GM21381 (cell line): ENCODE data around the gene PSKH1.
"Not testable (repeated sequence)": the region's sequence is repeated elsewhere in the genome, so short reads cannot be mapped to it uniquely, and the experiment has no call there.

Source experiments
- ATAC-seq: cut with Tn5 transposase; IDR thresholded peaks from one replicate; pipeline ENCODE4 v1.9.1; 2021; ENCODE audit warnings: mild to moderate bottlenecking, moderate library complexity; ENCODE audit not compliant: unreplicated experiment

PSKH1 gene

DNA sequence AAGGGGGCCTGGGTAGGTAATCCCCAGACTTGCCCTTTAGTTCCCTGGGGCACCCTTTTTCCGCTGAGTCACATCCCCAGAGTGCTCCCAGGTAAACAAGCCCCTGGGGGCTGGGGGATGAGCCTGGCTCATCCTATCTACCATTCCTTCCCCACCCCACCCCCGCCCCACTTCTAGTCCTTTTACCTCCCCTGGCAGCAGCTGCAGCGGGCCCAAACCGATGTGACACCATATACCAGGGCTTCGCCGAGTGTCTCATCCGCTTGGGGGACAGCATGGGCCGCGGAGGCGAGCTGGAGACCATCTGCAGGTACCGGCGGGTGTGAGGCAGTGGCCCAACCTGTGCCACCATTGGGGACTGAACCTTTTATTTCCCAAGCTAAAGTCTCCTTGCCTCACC is 7.5 kb upstream of the PSKH1 start:
- no peak for ATAC-seq

DNA sequence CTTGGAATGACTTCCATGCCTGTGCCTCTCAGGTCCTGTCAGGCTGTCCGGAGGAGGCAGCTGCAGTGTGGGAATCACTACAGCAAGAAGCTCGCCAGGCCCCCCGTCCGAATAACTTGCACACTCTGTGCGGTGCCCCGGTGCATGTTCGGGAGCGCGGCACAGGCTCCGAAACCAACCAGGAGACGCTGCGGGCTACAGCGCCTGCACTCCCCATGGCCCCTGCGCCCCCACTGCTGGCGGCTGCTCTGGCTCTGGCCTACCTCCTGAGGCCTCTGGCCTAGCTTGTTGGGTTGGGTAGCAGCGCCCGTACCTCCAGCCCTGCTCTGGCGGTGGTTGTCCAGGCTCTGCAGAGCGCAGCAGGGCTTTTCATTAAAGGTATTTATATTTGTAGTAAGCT is 7.1 kb upstream of the PSKH1 start:
- no peak for ATAC-seq

DNA sequence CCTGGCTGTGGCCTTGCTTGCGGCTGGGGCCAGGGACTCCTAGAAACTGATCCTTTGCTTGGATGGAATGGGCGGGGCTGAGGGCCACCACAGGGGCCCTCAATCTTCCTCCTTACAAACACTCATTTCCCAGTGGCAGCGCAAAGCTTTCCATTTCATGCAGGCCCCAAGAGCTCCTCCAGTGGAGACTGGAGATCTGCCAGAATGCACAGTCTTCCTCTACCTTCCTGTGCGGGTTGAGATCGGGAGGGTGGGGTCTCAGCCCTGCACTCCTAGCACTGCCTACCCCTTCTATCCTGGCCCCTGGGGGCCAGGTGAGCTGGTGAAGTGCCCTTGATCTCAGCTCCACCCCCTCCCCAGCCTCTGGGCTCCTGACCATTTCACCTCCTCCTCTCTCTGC is 6.7 kb upstream of the PSKH1 start:
- ATAC-seq: no peak

DNA sequence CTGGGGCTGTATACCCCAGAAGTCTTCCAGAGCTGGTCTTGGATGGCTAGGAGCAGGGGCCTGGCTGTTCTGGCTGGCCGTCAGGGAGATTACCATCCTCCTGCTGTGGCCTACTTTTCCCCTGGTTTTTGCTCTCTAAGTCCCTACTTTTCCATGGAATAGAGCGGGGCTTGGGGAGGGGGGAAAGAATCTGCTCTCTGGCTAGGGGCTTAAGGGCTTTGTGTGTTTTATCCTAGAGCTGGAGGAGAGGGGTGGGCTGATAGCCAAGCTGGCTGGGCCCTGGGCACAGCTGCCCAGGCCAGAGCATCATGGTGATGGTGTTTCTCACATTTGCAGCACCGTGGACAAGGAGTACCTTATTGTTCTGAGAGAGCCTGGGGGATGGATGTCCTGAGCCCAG is 4.7 kb upstream of the PSKH1 start:
- ATAC-seq: no peak

DNA sequence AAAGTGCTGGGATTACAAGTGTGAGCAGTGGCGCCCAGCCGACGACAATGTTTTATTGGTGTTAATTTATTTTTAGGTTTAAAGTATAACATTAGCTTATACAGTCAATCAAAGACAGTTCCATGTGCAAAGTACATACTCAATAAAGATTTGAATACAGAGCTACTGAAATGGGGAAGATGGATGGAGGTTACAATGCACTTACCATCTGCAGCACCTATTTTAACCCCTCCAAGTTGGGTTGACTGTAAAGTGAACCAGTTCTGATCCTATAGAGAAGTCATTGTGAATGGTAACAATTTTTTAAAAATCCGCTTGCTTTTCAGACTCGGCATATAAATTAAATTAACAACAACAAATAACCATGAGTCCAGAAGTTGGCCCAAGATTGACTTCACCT is 679 bp upstream of the PSKH1 start:
- ATAC-seq: no peak

DNA sequence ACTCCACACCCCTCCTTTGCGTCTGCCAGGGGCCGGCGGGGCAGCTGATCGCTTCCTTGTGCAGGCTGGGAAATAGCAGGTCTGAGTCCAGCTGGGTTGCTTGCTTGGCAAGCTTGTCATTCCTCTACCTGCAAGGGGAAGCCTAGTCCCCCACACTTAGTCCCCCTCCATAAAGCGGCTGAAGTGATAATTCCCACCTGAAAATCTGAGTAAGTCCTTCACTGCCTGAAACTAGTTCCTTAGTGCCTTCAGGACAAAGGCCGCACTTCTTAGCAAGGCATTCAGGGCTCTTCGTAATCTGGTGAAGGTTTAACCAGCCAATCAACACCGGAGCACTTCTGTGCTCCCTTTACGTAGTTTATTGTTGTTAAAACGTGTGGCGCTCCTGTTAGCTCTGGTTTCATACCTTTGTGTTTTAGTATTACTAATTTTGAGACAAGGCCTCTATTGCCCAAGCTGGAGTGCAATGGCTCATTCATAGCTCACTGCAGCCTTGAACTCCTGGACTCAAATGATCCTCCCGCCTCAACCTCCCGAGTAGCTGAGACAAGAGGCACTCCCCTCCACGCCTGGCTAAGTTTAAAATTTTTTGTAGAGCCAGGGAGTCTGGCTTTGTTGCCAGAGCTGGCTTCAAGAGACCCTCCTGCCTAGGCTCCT is 817 bp downstream of the PSKH1 start:
- no peak for ATAC-seq

DNA sequence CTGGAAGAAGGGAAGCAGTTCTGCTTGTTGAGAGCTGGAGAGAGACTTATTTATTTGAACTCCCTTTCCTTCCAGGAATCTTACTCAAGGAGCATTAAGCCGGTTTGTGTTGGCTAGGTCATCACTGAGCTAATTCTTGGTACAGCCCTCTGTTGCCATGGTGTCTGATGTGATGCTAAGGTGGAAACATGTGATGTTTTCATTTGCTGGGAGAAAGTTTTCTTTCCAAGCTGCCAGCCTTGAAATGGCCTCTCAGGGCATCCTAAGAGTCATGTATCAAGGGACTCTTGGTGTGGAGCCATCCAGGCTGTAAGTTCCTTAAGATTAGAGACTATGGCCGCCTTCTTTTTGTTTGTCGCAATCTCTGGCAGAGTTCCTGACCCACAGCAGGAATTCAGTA is 4.2 kb downstream of the PSKH1 start:
- no peak for ATAC-seq

DNA sequence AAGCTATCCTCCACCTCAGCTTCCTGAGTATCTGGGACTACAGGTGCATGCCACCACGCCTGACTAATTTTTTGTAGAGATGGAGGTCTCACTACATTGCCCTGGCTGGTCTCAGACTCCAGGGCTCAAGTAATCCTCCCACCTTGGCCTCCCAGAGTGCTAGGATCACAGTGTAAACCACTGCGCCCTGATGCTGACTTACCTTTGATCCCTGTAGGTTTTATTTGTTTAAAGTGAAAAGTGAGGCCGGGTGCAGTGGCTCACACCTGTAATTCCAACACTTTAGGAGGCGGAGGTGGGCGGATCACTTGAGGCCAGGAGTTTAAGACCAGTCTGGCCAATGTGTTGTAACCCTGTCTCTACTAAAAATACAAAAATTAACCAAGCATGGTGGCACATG is 8.7 kb downstream of the PSKH1 start:
- ATAC-seq: no peak

DNA sequence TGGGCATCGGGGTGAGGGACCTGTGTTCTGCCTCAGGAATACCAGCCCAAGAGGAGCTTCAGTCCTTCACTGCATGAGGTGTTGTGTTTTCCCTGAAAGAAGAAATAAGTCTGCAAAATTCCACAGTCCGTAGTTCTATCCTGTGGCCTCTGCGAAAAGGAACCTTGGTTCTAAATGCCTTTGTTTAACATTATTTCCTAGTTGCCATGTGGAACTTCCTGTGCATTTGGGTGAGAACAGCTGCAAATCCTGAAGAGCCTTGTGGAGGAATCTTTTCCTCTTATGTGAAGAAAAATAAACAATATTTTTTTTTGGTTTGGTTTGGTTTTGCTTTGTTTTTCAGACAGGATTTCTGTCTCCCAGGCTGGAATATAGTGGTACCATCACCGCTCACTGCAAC is 9.8 kb downstream of the PSKH1 start:
- ATAC-seq: no peak

DNA sequence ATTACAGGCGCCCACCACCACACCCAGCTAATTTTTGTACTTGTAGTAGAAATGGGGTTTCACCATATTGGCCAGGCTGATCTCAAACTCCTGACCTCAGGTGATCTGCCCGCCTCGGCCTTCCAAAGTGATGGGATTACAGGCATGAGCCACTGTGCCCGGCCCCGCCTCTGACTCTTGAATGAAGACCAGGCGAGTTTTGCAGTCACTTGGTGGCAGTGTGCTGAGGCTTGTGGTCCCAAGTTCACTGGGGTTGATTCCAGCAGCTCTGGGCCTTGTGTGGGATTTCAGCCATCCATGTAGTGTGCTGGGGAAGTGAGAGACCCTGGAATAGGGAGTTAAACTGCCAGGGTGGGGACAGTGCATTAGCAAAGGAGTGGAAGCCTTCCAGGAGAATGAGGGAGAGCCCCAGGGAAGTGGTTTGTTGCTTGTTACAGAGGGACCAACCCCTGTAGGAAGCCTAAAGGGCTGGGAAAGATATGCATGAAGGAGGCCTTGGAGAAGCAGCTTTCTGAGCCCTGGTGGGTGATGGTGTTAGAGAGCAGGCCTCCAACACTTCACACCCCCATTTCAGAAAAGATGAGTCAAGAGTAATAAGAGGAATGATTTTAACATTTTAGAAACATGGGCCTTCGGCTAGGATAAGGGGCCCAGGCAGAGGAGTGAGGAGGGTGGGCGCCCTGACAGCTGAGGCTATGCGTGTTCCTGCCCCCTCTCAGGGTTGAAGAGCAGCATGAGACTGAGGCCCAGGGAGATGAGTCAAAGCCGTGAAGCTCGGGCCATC is 14.5 kb downstream of the PSKH1 start:
- ATAC-seq: no peak

DNA sequence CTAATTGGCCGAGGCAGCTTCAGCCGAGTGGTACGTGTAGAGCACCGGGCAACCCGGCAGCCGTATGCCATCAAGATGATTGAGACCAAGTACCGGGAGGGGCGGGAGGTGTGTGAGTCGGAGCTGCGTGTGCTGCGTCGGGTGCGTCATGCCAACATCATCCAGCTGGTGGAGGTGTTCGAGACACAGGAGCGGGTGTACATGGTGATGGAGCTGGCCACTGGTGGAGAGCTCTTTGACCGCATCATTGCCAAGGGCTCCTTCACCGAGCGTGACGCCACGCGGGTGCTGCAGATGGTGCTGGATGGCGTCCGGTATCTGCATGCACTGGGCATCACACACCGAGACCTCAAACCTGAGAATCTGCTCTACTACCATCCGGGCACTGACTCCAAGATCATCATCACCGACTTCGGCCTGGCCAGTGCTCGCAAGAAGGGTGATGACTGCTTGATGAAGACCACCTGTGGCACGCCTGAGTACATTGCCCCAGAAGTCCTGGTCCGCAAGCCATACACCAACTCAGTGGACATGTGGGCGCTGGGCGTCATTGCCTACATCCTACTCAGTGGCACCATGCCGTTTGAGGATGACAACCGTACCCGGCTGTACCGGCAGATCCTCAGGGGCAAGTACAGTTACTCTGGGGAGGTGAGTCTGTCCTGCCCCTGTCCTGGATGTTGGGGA is 16.1 kb downstream of the PSKH1 start:
- ATAC-seq: no peak

DNA sequence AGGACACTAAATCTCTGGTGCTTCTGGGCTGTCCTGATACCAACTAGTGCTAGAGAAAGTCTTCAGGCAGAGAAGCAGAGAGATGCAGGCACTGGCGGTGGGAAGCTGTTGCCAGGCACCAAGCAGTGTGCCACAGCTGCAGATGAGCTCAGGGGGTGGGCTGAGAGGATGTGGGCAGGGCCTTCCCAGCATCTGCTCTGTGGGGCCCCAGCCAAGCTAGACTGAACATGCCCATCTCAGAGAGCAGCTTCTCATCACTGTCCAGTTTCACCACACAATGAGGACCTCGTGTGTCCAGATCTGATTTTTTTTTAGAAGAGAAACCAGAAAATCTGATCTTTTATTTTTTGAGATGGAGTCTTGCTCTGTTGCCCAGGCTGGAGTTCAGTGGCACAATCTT is 17.1 kb downstream of the PSKH1 start:
- ATAC-seq: no peak

DNA sequence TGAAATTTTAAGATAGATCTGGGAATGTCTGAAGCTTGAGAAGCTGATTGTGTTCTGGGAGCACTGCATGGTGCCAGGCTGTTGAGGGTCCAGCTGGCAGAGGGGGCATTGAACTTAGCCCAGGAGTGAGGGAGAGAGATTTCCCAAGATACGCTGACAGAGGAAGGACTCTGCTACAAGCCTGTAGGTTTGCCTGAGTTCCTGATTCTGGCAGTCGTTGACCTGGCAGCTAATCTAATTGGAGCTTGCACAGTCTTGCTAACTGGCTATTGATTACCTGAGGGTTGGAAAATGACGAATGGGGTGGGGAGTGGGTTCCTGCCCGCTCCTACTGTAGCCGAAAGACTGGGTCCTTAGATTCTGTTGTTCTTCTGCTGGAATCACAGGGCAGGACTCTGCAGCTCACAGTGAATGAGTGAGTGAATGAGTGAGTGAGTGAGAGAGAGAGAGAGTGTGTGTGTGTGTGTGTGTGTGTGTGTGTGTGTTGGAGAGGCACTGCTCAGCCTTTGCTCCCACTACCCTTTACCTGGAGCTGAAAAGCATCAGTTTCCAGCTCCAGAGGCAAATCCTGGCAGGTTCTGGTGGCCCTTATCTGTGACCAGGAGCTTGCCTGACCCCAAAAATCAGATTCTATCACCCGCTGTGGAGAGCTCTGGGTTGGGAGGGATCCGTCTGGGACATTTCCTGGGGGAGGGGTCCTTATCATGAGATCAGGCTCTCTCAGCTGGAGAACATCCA is 21.9 kb downstream of the PSKH1 start:
- no peak for ATAC-seq

DNA sequence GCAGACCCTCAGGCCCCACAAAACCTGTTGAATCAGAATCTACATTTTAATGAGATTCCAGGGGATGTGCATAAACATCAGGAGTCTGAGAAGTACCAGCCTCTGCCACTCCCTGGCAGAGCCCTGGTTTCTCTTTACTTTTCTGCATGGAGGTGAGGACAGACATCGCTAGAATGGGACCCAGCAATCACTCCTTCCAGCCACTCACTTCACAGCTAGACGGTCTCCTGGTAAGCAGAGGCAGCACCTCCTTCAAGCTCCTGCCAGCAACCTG is 22.4 kb downstream of the PSKH1 start:
- not testable (repeated sequence) for ATAC-seq

DNA sequence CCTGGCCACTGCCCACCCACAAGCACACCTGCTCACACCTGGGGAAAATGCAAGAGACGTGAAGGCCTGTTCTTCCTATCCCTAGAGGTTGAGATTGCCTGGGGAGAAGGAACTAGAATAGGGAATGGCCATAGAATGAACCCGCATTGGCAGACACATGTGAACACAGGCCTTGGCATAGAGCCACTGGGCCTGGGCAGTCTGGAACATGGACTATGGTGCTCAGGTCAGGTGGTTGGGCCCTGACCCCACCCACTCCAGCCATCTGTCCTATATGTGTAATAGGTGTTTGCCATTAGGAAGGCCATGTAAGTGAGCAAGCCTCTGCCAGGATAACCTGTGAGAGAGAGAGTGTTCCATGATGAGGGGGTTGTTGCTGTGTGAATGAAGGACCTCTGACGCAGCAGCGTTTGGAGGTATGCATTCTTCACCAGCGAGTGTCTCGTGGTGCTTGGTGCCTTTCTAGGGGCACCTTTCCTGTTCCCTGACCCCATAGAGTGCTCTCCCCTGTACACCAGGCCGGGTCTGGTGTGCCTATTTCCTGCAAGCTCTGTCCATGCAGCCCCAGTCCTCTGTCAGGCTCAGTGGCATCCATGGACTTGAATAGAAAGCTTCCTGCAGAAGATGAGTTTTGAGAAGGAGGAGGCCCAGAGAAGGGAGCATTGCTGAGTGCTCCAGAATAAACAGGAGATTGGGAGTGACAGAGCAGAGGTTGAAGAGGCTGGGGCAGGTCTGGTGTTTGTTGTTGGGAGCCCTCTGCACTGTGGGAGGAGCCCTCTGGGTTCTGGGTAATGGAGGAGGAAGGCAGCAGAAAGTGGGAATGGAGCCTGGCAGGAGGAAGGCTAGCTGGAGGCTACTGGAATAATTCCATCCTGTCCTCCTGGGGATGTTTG is 23.0 kb downstream of the PSKH1 start:
- no peak for ATAC-seq

DNA sequence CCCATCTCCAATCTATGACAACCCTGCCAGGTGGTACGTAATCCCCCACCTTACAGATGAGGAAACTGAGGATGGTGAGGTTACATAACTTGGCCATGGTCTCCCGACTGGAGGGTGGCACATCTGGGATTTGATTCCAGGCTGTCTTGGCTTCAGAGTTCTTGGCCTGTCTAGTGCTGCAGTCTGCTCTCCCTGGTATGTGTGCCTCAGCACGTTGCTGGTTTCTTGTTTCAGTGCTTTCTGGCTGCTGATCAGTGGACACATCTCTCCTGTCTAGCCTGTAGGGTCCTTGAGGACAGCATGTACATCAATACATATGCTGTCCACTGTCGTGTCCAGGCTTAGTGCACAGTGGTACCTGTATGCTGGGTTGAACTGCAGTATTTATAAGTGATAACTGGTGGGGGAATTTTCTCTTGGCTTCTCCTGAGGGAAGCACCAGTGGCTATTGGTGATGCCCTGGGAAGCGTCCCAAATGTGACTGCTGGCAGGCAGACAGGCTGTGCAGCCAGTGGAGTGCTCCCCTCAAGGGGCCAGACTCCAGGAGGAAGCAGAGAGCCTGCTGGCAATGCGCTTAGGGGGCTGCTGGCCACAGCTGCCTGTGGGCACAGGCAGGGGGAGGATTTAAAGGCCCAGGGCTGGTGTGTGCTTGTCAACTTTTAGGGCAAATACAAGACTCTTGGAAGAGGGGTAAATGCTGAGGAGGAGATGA is 24.2 kb downstream of the PSKH1 start:
- no peak for ATAC-seq

DNA sequence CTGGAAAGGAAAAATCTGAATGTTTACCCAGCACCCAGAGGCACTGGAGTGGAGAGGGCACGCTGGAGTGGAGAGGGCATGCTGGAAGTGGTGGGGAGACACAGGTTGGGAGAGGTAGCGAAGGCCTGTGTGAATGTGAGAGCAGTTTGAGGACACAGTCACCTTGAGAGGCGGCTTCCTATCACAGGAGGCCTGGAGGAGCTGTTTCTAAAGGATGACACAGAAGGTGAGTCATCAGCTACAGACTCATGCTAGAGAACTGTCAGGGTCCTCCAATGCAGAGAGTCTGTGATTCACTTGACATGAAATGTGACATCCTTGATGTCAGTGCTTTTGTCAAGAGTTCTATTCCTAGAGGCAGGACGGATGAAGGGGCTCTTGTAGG is 24.8 kb downstream of the PSKH1 start:
- no peak for ATAC-seq

DNA sequence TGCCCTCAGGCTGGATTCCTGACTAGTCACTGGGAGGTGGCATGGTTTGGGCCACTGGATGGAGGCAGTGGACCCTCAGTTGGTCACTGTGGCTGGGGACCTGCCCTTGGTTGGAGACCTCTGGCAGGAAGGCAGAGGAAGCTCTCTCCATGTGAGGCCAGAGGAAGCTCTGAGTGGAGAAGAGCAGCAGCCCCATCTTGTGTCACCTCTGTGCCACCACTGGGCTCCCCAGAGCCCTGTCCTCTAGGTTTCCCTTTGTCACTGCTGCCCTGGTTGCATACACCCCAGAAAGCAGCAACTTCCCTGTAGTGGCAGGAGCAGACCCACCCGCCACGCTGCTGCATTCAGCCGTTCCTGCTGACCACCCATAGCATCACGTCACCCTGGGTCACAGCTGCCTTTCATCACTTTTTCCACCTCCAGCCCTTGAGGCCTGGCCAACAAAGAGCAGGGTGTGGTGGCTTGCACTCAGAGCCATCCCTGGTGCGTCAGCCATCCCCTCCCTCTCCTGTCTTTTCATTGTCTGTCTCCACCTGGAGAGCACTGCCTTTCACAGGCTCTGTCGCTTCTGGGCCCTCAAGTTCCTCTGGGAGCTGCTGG is 26.7 kb downstream of the PSKH1 start:
- ATAC-seq: no peak

DNA sequence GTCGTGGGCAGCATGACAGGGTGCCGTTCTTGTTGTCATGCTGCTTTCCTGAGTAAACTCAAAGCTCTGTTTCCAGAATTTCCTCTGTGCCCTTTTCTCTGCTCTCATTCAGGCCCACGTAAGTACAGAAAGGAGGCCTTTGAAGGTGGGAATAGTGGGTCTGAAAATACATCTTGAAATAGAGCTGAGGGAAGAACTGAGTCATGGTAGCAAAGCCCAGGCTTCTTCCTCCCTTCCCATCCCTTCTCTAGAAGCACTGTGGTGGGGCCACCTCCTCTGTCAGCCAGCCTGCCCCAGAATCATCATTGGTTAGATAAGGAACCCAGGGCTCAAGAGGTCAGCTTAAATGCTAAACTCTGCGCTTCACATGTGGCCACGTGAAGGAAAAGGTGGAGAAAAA is 29.2 kb downstream of the PSKH1 start:
- no peak for ATAC-seq

DNA sequence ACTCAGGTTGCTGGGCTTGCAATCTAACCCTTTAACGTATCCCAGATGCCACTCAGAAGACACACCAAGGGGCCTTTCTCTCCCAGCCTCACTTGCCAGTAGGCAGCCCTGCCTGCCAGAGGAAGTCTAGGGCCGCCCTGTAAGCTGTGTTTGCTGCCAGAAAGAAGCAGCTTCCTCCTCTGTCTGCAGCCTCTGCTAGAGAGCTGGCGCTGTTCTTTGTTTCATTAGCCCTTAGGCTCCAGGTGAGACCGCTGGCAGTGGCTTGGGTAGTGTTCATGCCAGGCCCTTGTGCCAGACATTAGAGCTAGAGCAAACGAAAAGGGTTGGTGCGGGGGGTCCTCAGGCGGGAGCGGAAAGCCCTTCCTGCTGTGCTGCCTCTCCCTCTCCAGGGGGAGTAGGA is 29.7 kb downstream of the PSKH1 start:
- no peak for ATAC-seq
